ENCODE measurements around the gene CDA.

The CDA gene

DNA sequence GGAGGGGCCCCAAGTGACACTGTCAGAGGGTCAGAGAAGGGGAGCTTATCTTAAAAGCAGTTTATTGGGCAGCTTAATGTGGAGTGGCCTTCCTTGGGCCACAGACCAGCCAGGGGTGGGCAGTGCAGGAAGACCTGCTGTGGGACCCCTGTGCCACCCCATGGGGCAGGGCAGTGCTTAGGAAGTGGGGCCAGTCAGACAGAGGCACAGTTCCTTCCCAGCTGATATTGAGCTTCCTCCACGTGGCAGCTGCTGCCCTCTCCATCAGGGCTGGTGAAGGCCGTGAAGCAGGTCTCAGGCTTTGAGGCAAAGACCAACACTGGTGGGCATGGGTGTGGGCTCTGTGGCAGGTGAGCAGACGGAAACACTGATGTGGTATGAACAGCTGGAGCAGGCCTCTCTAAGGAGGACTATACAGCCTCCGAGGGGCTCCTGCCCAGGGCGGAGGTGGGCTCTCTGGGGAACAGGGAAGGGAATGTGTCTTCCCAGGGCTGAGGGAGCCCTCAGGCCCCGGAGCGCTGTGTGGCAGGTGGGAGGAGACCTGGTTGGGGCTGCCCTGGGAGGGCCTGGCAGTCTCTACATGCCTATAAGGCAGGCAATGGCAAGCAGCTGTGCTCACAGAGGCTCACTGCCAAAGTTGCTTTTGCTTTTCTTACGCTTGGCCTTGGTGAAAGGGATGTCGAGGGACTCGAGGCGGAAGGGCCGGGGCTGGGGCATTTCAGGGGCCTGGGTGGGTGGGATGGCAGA, 75.2 kb downstream of the CDA start:
- H3K4me3 ChIP-seq (ENCODE audit: low read depth, low read length): no peak overlapping the region
- TF ChIP-seq MYC (IDR thresholded peaks at IDR 0.05; ENCODE audit: low read depth, low read length) (no peak), POLR2A (IDR thresholded peaks at IDR 0.05; ENCODE audit: extremely low read depth, insufficient read length) (no peak)
- TF ChIP-seq, protein P1, sequence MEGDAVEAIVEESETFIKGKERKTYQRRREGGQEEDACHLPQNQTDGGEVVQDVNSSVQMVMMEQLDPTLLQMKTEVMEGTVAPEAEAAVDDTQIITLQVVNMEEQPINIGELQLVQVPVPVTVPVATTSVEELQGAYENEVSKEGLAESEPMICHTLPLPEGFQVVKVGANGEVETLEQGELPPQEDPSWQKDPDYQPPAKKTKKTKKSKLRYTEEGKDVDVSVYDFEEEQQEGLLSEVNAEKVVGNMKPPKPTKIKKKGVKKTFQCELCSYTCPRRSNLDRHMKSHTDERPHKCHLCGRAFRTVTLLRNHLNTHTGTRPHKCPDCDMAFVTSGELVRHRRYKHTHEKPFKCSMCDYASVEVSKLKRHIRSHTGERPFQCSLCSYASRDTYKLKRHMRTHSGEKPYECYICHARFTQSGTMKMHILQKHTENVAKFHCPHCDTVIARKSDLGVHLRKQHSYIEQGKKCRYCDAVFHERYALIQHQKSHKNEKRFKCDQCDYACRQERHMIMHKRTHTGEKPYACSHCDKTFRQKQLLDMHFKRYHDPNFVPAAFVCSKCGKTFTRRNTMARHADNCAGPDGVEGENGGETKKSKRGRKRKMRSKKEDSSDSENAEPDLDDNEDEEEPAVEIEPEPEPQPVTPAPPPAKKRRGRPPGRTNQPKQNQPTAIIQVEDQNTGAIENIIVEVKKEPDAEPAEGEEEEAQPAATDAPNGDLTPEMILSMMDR (IDR thresholded peaks at IDR 0.05; ENCODE audit: low read depth, low read length): no peak
- TF ChIP-seq, protein P2, sequence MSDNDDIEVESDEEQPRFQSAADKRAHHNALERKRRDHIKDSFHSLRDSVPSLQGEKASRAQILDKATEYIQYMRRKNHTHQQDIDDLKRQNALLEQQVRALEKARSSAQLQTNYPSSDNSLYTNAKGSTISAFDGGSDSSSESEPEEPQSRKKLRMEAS (IDR thresholded peaks at IDR 0.05; ENCODE audit: low read depth, low read length): no peak
- DNase-seq (ENCODE audit: low read depth): no peak

DNA sequence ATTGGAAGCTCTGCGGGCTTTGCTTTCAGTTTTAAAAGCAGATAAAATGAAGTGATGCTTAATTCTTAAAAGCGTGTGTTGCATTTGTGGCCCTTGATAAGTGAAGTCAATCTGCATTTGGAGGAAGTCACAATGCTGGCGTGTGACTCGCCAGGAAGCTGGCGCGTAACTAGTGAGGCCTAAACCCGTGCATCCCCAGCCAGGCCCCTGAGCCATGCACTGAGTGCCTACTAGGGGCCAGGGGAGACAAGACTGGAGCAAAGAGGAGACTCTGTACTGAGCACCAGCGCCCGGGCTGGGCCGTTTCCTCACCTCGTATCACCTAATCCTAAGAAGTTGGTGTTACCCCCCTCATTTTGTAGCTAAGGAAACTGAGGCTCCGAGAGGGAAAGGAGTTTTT, 76.8 kb downstream of the CDA start:
- peak; percentile 55 for DNase-seq (ENCODE audit: low read depth)
- TF ChIP-seq MYC (IDR thresholded peaks at IDR 0.05; ENCODE audit: low read depth, low read length) (no peak), POLR2A (IDR thresholded peaks at IDR 0.05; ENCODE audit: extremely low read depth, insufficient read length) (no peak)
- TF ChIP-seq, protein P1 (IDR thresholded peaks at IDR 0.05; ENCODE audit: low read depth, low read length): no peak
- TF ChIP-seq, protein P2 (IDR thresholded peaks at IDR 0.05; ENCODE audit: low read depth, low read length): no peak

DNA sequence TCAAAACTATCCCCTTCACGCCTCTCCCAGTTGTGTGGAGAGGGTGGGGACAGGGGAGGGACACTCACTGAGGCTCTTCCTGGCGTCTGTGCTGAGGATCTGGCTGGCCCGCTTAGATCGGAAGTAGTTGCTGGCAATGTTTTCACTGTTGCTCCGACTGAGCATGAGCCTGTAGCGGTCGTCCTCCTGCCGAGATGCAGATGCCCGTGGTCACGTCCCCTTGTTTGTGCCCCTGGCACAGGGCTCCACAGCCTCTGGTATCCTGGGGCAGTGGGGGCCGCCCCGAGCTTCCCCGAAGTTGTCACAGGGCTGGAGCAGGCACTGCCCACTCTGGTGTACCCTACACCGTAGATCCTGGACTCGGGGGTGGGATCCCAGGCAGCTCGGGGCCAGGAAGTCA, 77.2 kb downstream of the CDA start:
- DNase-seq (ENCODE audit: low read depth): no peak
- TF ChIP-seq MYC (IDR thresholded peaks at IDR 0.05; ENCODE audit: low read depth, low read length) (no peak), POLR2A (IDR thresholded peaks at IDR 0.05; ENCODE audit: extremely low read depth, insufficient read length) (no peak)
- TF ChIP-seq, protein P1 (IDR thresholded peaks at IDR 0.05; ENCODE audit: low read depth, low read length): no peak
- TF ChIP-seq, protein P2 (IDR thresholded peaks at IDR 0.05; ENCODE audit: low read depth, low read length): no peak

More for the DNA sequence above, 76.8 kb downstream of the CDA start:
- H3K4me3 ChIP-seq (ENCODE audit: low read depth, low read length): no peak overlapping the region

DNA sequence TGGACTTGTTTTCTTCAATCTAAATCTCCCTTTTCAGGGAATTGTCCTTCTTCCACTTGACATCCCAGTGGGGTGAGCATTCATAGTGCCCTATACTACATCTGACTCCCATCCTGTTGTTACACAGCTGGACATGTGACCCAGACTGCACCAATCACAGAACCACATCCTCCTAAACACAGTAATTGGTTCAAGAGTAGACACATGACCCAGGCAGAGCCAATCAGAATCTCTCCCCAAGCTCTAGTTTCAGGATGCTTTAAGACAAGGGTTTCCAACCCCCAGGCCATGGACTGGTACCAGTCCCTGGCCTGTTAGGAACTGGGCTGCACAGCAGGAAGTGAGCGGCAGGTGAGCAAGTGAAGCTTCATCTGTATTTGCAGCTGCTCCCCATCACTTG, 77.9 kb downstream of the CDA start:
- TF ChIP-seq POLR2A (IDR thresholded peaks at IDR 0.05; ENCODE audit: extremely low read depth, insufficient read length) (no peak), MYC (IDR thresholded peaks at IDR 0.05; ENCODE audit: low read depth, low read length) (no peak)
- TF ChIP-seq, protein P2 (IDR thresholded peaks at IDR 0.05; ENCODE audit: low read depth, low read length): 0 out of 2 replicates have a peak, but pooled peaks have one; percentile 10
- DNase-seq (ENCODE audit: low read depth): peak; percentile 47
- no peak overlapping the region for H3K4me3 ChIP-seq (ENCODE audit: low read depth, low read length)

More for the DNA sequence above, 77.2 kb downstream of the CDA start:
- H3K4me3 ChIP-seq (ENCODE audit: low read depth, low read length): no peak overlapping the region

Measured in NB4 (cell line).